D721Med (cell line): Measurements from ENCODE around the gene PON2.

Source experiments
- DNase-seq: peaks from one replicate; pipeline ENCODE4 v3.0.0; 2011; ENCODE audit warnings: low spot score; ENCODE audit not compliant: insufficient read length
- FAIRE-seq: peaks from 2 replicates; lab custom pipeline; 2011; peaks lifted over from hg19 to GRCh38; lab: Jason Lieb, UNC
- TF ChIP-seq, protein P1 (sequence below): IDR thresholded peaks from 2 replicates; pipeline ENCODE4 v1.5.1; 2012; ENCODE audit warnings: mild to moderate bottlenecking, control low read depth; ENCODE audit not compliant: insufficient read depth; ENCODE audit errors: missing control alignments

Gene PON2

GRCh38 chr7:95476072-95476847 lies 41.4 kb upstream of the PON2 start:
- TF ChIP-seq, protein P1, sequence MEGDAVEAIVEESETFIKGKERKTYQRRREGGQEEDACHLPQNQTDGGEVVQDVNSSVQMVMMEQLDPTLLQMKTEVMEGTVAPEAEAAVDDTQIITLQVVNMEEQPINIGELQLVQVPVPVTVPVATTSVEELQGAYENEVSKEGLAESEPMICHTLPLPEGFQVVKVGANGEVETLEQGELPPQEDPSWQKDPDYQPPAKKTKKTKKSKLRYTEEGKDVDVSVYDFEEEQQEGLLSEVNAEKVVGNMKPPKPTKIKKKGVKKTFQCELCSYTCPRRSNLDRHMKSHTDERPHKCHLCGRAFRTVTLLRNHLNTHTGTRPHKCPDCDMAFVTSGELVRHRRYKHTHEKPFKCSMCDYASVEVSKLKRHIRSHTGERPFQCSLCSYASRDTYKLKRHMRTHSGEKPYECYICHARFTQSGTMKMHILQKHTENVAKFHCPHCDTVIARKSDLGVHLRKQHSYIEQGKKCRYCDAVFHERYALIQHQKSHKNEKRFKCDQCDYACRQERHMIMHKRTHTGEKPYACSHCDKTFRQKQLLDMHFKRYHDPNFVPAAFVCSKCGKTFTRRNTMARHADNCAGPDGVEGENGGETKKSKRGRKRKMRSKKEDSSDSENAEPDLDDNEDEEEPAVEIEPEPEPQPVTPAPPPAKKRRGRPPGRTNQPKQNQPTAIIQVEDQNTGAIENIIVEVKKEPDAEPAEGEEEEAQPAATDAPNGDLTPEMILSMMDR, result no peak

GRCh38 chr7:95473276-95473985 lies 38.6 kb upstream of the PON2 start:
- FAIRE-seq (peak; percentile 75), DNase-seq (no peak)
- TF ChIP-seq, protein P1, result no peak

More at GRCh38 chr7:95476072-95476847, 41.4 kb upstream of the PON2 start:
- FAIRE-seq, result no peak
- no peak for DNase-seq

DNA sequence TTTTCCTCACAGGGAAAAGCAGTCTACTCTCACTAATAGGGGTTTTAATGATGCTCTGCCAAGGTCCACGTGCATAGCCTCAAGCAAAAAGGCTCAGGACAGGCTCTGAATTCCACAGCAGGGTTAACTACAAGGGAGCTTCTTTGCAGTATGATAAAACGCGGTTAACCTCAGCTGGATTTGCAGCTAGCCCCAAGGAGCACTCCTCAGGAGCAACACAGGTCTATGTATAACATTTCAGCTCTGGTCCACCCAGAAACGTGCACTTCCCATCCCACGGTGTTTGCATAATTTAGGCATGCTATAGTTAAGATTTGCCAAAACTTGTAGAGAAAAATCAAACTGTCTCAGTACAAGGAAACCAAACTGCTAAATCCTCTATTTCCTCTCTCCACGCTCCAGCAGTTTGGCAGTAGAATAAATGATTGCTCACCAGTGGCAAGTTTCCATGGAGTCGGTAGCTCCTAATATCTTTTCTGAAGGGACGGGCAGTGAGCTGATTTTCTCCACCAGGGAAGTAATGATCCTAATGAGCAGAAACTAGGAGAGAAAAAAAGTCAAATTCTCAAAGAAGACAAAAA lies 37.8 kb upstream of the PON2 start:
- TF ChIP-seq, protein P1, result no peak
- DNase-seq (no peak), FAIRE-seq (no peak)

DNA sequence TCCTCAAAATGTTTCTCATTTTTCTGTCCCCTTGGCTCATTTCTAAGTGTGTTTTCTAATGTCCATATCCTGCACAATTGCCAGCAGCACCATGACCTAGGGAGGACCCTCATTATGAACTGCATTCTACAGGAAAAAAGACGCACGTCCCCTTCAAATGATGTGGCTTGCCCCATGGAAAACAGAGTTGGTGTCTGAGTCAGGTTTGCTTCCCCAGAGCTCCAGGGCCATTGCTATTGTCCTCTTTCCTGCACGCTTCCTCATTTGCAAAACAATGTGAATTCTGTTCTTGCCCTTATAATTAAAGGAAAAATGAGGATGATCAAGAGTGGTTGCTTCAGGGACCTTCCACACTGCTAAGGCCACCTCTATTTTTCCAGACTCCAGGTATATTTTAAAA lies 36.2 kb upstream of the PON2 start:
- TF ChIP-seq, protein P1, result no peak
- FAIRE-seq, result no peak
- DNase-seq, result no peak

GRCh38 chr7:95470452-95470851 lies 35.6 kb upstream of the PON2 start:
- no peak for DNase-seq
- FAIRE-seq, result no peak
- TF ChIP-seq, protein P1, result no peak

DNA sequence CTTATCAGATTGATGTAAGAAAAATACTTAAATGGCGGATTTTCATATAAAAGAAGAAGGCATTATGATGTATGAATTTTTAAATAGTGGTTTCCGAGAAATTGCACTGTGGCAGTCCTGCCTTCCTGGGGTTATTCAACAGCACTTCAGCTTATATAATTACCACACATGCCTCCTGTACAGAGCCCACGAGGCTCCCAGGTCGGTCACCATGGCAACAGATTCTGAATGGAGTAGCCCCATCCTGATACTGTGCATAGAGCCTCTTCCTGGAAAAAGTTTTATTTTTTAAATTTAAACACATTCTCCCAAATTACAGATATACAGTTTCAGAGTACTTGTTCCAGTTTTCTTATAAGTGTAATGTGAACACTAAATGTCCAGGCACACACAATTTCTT lies 35.0 kb upstream of the PON2 start:
- TF ChIP-seq, protein P1, result no peak
- FAIRE-seq (no peak), DNase-seq (no peak)
